HG03066 (cell line): ENCODE results near the gene RAB29.
"Not testable (repeated sequence)": the region's sequence is repeated elsewhere in the genome, so short reads cannot be mapped to it uniquely, and the experiment has no call there.

Experiments
- ATAC-seq: cut with Tn5 transposase; IDR thresholded peaks from one replicate; pipeline ENCODE4 v1.9.1; 2021; ENCODE audit warnings: low read depth; ENCODE audit not compliant: unreplicated experiment

Gene RAB29

GRCh38 chr1:205729945-205730610, 45.2 kb downstream of the RAB29 start:
- no peak for ATAC-seq

GRCh38 chr1:205726619-205727125, 48.6 kb downstream of the RAB29 start:
- ATAC-seq, result no peak

GRCh38 chr1:205725514-205725913, 49.8 kb downstream of the RAB29 start:
- no peak for ATAC-seq

- ATAC-seq, result not testable (repeated sequence)
Measured at GRCh38 chr1:205720740-205721139, 54.5 kb downstream of the RAB29 start.

- ATAC-seq, result no peak
Measured at GRCh38 chr1:205719762-205720161, 55.5 kb downstream of the RAB29 start.

- no peak for ATAC-seq
Measured at GRCh38 chr1:205719015-205719414, 56.3 kb downstream of the RAB29 start.
